GM21576 (cell line): ENCODE measurements around the gene TRIM8.
"Not testable (repeated sequence)": the region's sequence is repeated elsewhere in the genome, so short reads cannot be mapped to it uniquely, and the experiment has no call there.

Source experiments
- ATAC-seq: cut with Tn5 transposase; IDR thresholded peaks from one replicate; pipeline ENCODE4 v1.9.1; 2021; ENCODE audit warnings: mild to moderate bottlenecking, moderate library complexity; ENCODE audit not compliant: unreplicated experiment

TRIM8 gene

GRCh38 chr10:102691285-102692066, 47.2 kb downstream of the TRIM8 start:
- no peak for ATAC-seq

GRCh38 chr10:102695401-102695800, 51.1 kb downstream of the TRIM8 start:
- ATAC-seq, result not testable (repeated sequence)

GRCh38 chr10:102696736-102697135, 52.5 kb downstream of the TRIM8 start:
- no peak for ATAC-seq

- no peak for ATAC-seq
Observed at GRCh38 chr10:102698894-102699293, 54.6 kb downstream of the TRIM8 start.

GRCh38 chr10:102701272-102701671, 57.0 kb downstream of the TRIM8 start:
- ATAC-seq, result no peak

- no peak for ATAC-seq
Observed at GRCh38 chr10:102701796-102702195, 57.5 kb downstream of the TRIM8 start.

- ATAC-seq, result no peak
Observed at GRCh38 chr10:102702742-102703141, 58.5 kb downstream of the TRIM8 start.

GRCh38 chr10:102704915-102705314, 60.6 kb downstream of the TRIM8 start:
- ATAC-seq, result no peak

- ATAC-seq, result no peak
Observed at GRCh38 chr10:102705531-102705930, 61.3 kb downstream of the TRIM8 start.
